HEK293T (cell line): ENCODE data around the gene TMEM179.

Source experiments
- CTCF ChIA-PET: fragments of 350-600 bp; formaldehyde crosslinking; extraction: SDS; loops from one replicate; lab custom pipeline; 2021; ENCODE audit warnings: antibody characterized with exemption, inconsistent platforms; lab: Yijun Ruan, JAX
- POLR2A ChIA-PET: fragments of 350-600 bp; formaldehyde crosslinking; extraction: SDS; loops from one replicate; lab custom pipeline; 2020; ENCODE audit warnings: antibody characterized with exemption, inconsistent platforms; lab: Yijun Ruan, JAX
- DNase-seq: peaks from one replicate; pipeline ENCODE4 v3.0.0; 2012; ENCODE audit warnings: mixed read lengths; ENCODE audit errors: extremely low spot score
- ARNT ChIP-seq: fragments of 450-650 bp; IDR thresholded peaks from 2 replicates; pipeline ENCODE4 v1.6.1; 2017; ENCODE audit warnings: mild to moderate bottlenecking
- BHLHE40 ChIP-seq: fragments of 450-650 bp; IDR thresholded peaks from 2 replicates; pipeline ENCODE4 v1.6.1; 2016; ENCODE audit warnings: mild to moderate bottlenecking, moderate library complexity, borderline replicate concordance
- CTBP1 ChIP-seq: fragments of 450-650 bp; IDR thresholded peaks from 2 replicates; pipeline ENCODE4 v1.6.1; 2016; ENCODE audit warnings: borderline replicate concordance
- ELF4 ChIP-seq: fragments of 450-650 bp; IDR thresholded peaks from 2 replicates; pipeline ENCODE4 v1.6.1; 2017; ENCODE audit warnings: antibody characterized with exemption
- FOXA1 ChIP-seq: fragments of 450-650 bp; IDR thresholded peaks from 2 replicates; pipeline ENCODE4 v1.6.1; 2016; ENCODE audit warnings: mild to moderate bottlenecking
- FOXK2 ChIP-seq: fragments of 450-650 bp; IDR thresholded peaks from 2 replicates; pipeline ENCODE4 v1.6.1; 2016; ENCODE audit warnings: mild to moderate bottlenecking
- FOXM1 ChIP-seq: fragments of 450-650 bp; IDR thresholded peaks from 2 replicates; pipeline ENCODE4 v1.6.1; 2017; ENCODE audit warnings: mild to moderate bottlenecking, borderline replicate concordance
- HDGF ChIP-seq: fragments of 450-650 bp; IDR thresholded peaks from 2 replicates; pipeline ENCODE4 v1.6.1; 2017; ENCODE audit warnings: antibody characterized with exemption, borderline replicate concordance
- L3MBTL2 ChIP-seq: fragments of 450-650 bp; conservative IDR thresholded peaks from 2 replicates; pipeline ENCODE4 v1.6.1; 2016; ENCODE audit warnings: mild to moderate bottlenecking
- LEF1 ChIP-seq: fragments of 450-650 bp; IDR thresholded peaks from 2 replicates; pipeline ENCODE4 v1.6.1; 2017; ENCODE audit warnings: mild to moderate bottlenecking, borderline replicate concordance
- NFRKB ChIP-seq: fragments of 450-650 bp; IDR thresholded peaks from 2 replicates; pipeline ENCODE4 v1.6.1; 2016; ENCODE audit warnings: mild to moderate bottlenecking, moderate library complexity
- SP1 ChIP-seq: fragments of 450-650 bp; IDR thresholded peaks from 2 replicates; pipeline ENCODE4 v1.6.1; 2017
- SUZ12 ChIP-seq: fragments of 450-650 bp; IDR thresholded peaks from 2 replicates; pipeline ENCODE4 v1.6.1; 2016; ENCODE audit warnings: mild to moderate bottlenecking
- TARDBP ChIP-seq: fragments of 450-650 bp; IDR thresholded peaks from 2 replicates; pipeline ENCODE4 v1.6.1; 2016
- ZNF384 ChIP-seq: fragments of 450-650 bp; IDR thresholded peaks from 2 replicates; pipeline ENCODE4 v1.6.1; 2016
- TF ChIP-seq, protein P1 (sequence below): fragments of 450-650 bp; IDR thresholded peaks from 2 replicates; pipeline ENCODE4 v1.6.1; 2016

Gene TMEM179

DNA sequence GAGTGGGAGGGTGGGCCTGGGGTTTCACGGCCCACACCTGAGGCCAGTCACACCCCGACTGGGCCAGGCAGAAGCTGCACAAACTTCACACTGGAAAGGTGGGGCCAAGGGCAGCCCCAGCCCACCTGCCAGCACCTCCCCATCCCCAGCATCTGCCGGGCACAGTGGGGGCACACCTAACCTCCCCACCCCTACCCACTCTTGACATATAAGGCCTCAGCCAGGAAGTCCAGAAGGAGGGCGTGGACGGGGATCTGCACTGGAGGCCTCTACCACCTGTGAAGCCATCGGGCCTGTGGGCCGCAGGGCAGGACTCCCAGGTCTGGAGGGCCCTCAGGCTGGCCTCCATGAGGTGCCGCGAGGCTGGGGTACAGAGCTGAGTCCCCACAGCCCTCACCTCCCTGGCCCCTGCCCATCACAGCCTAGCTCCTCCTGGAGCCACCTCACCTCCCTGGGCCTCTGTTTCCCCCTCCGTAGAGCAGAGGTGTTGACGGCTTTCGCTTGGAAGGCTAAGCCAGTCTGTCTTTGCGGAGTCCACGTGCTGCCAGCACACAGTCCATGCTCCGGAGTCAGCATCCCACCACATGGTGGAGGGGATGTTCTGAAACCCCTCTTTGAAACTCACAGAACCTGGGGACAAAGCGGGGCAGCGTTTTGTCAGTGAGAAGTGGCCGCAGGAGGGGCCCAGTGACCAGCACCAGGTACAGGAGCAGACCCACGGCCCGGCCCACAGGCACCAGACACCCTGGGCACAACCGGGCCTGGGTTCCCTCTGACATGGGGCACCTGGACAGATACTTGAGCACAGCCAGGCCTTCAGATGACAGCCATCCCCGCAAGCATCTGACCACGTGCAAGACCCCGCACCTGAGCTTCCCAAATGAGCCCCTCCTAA is 46.7 kb upstream of the TMEM179 start:
- TF ChIP-seq, protein P1, sequence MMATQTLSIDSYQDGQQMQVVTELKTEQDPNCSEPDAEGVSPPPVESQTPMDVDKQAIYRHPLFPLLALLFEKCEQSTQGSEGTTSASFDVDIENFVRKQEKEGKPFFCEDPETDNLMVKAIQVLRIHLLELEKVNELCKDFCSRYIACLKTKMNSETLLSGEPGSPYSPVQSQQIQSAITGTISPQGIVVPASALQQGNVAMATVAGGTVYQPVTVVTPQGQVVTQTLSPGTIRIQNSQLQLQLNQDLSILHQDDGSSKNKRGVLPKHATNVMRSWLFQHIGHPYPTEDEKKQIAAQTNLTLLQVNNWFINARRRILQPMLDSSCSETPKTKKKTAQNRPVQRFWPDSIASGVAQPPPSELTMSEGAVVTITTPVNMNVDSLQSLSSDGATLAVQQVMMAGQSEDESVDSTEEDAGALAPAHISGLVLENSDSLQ: no peak
- TF ChIP-seq SUZ12 (no peak), FOXA1 (no peak), FOXK2 (no peak), BHLHE40 (no peak), FOXM1 (no peak), SP1 (no peak), L3MBTL2 (no peak), ARNT (no peak), CTBP1 (no peak), NFRKB (no peak), HDGF (no peak), ELF4 (no peak), TARDBP (no peak), ZNF384 (no peak), LEF1 (no peak)
- ChIA-PET CTCF (no interaction called here), POLR2A (no interaction called here)
- DNase-seq: no peak

DNA sequence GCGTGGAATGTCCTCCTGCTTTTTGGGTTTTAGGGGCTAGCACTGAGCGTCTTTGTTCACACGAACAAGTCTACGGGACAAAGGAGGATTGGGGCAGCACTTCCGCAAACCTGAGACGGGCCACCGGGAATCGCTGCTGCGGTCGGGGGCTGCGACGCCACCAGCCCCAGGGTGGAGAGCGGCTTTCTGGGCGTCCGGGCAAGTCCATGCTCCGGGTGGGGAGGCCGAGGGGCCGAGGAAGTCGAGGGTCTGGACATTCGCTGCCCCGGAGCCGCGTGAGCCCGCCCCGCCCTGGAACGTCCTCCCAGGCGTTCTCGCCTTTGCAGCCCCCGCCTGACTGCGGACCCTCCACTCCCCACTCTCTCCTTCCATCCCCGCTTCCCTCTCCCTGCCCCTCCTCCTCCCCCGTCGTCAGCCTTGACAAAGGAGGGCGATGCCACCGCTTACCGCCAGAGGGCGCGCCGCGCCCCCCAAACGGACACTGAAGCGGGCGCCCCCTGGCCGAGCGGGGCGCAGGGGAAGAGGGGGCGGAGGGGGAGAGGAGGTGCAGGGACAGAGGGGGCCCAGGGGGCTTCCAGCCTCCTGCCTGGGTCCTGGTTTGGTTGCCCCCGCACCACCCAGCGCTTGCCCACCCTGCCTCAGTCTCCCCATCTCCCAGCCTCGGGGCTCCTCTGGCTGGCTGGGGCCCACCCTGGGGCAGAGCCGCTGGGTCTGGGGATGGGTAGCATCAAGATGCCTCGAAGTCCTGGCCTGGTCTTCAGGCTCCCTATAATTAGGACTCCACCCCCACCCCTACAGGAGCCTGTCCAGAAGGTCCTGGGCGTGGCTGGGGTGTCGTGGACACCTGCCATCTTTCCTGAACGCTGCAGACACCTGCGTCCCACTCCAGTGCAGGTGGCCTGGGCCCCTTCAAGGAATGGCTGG is 45.7 kb upstream of the TMEM179 start:
- peak; percentile 85 for DNase-seq
- POLR2A ChIA-PET: no interaction called here
- CTCF ChIA-PET: no interaction called here
- TF ChIP-seq TARDBP: no peak
- TF ChIP-seq FOXM1: no peak
- TF ChIP-seq, protein P1: no peak
- TF ChIP-seq ELF4: no peak
- TF ChIP-seq ZNF384: no peak
- TF ChIP-seq FOXK2: no peak
- no peak for TF ChIP-seq ARNT
- no peak for TF ChIP-seq L3MBTL2
- TF ChIP-seq CTBP1: no peak
- no peak for TF ChIP-seq BHLHE40
- no peak for TF ChIP-seq NFRKB
- no peak for TF ChIP-seq SP1
- TF ChIP-seq FOXA1: no peak
- no peak for TF ChIP-seq LEF1
- TF ChIP-seq SUZ12: no peak
- TF ChIP-seq HDGF: no peak

DNA sequence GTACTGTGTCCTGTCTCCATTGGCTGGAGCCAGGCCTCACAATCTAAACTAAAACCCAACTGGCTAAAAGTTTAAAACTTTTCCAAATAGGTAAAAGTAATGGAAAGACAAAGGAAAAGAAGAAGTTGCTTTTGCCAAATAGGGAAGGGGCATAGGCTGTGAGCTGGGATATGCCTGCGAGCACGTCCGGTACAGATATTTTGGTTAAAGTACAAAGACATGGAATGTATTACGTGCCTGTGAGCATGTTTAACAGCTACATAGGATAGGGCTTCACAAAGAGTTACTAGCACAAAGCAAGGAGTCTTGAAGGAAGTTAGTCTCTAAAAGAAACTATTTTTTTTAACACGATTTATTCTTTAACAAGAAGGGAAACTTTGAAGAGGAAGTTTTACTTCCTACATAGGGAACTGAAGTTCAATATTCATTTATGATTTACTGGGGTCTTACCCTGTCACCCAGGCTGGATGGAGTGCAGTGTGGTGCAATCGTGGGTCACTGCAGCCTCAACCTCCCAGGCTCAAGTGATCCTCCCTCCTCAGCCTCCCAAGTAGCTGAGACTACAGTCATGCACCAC is 43.0 kb upstream of the TMEM179 start:
- no peak for DNase-seq
- ChIA-PET POLR2A (no interaction called here), CTCF (no interaction called here)
- TF ChIP-seq TARDBP: no peak
- TF ChIP-seq CTBP1: no peak
- TF ChIP-seq ARNT: no peak
- TF ChIP-seq SUZ12: no peak
- no peak for TF ChIP-seq ELF4

DNA sequence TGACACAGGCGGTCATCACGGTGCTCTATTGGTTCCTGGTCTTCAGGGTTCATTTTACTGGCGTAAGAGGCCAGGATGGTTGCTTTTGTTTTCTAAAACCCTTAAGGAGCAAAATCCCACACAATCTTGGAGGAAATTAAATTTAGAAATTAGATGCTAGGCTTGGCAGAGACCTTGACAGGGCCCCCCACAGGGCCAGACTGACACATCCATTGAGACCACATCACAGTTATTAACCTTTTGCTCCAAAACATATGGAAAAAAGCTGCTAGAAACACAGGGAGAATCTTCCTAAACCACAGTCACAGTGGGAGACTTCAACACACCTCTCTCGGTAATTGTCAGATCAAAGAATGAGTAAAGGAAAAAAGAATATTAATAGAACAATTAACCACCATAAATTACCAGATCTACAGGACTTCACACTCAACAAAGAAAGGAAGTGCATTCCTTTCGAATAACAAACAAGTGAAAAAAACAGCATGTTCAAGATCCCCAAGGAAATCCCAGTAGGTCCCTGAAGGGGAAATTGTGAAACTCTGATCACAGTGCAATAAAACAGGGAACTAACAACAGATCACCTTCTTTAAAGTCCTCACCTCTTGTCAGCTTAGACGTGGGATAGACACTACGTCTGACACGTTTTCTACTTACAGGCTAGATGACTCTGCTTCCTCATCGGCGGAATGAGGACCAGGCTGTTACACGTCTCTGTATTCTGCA is 40.2 kb upstream of the TMEM179 start:
- TF ChIP-seq HDGF (no peak), BHLHE40 (no peak), ZNF384 (no peak), FOXA1 (no peak), SUZ12 (no peak), TARDBP (no peak), LEF1 (no peak), ARNT (no peak), FOXK2 (no peak), L3MBTL2 (no peak), CTBP1 (no peak), FOXM1 (no peak), ELF4 (no peak), SP1 (no peak), NFRKB (no peak)
- TF ChIP-seq, protein P1: no peak
- DNase-seq: no peak
- ChIA-PET CTCF (no interaction called here), POLR2A (no interaction called here)
